Caco-2 (cell line): ENCODE data around the gene TAF15. TPM values are rescaled to one million over a fixed set of nuclear protein-coding genes. Genes with fewer than 3 reads are reported as not detected.

Source experiments
- BruUV-seq: library from RNA; stranded (reverse); fragments of 400-500 nt; replicated peaks from 2 replicates; lab custom pipeline; 2021; lab: Mats Ljungman, UMichigan
- CTCF ChIA-PET: fragments of 300-600 bp; sonication (Branson Sonifier 250); formaldehyde crosslinking; loops from one replicate; lab custom pipeline; 2022; ENCODE audit warnings: antibody characterized with exemption; lab: Charles Lee
- POLR2A ChIA-PET: fragments of 300-600 bp; sonication (Branson Sonifier 250); formaldehyde crosslinking; loops from one replicate; lab custom pipeline; 2022; ENCODE audit warnings: antibody characterized with exemption; lab: Charles Lee
- DNase-seq, 2 experiments: peaks; one replicate each; pipeline versions ENCODE4 v3.0.0 to v3.0.0-alpha.2; 2020 to 2022
- H3K27me3 ChIP-seq: replicated peaks from 2 replicates; pipeline ENCODE4 v1.6.0; 2011; ENCODE audit warnings: low read length; ENCODE audit not compliant: control insufficient read depth, insufficient read depth
- H3K36me3 ChIP-seq: 2 replicates; pipeline ENCODE4 v1.5.1; 2011; ENCODE audit warnings: low read length; ENCODE audit not compliant: control insufficient read depth, insufficient read depth
- H3K4me1 ChIP-seq: fragments of 250-450 bp; sonication (Bioruptor Pico); 2 replicates; pipeline ENCODE4 v1.5.1; 2020; ENCODE audit warnings: mild to moderate bottlenecking
- H3K4me3 ChIP-seq: 2 replicates; pipeline ENCODE4 v1.5.1; 2011; ENCODE audit warnings: low read depth, mild to moderate bottlenecking, control low read depth, low read length
- H3K9me3 ChIP-seq: fragments of 250-450 bp; sonication (Bioruptor Pico); 2 replicates; pipeline ENCODE4 v1.5.1; 2020; ENCODE audit warnings: mild to moderate bottlenecking, moderate library complexity
- H3K27ac Mint-ChIP-seq: one replicate; pipeline ENCODE4 v1.8.0; 2022; ENCODE audit warnings: mixed read lengths; ENCODE audit not compliant: unreplicated experiment
- H3K27me3 Mint-ChIP-seq: one replicate; pipeline ENCODE4 v1.8.0; 2022; ENCODE audit warnings: mixed read lengths; ENCODE audit not compliant: insufficient read depth, unreplicated experiment
- H3K36me3 Mint-ChIP-seq: one replicate; pipeline ENCODE4 v1.8.0; 2022; ENCODE audit warnings: mild to moderate bottlenecking, mixed read lengths; ENCODE audit not compliant: insufficient read depth, unreplicated experiment
- H3K4me1 Mint-ChIP-seq: one replicate; pipeline ENCODE4 v1.8.0; 2022; ENCODE audit warnings: low read depth, mixed read lengths; ENCODE audit not compliant: unreplicated experiment
- H3K4me3 Mint-ChIP-seq: one replicate; pipeline ENCODE4 v1.8.0; 2022; ENCODE audit warnings: mild to moderate bottlenecking, moderate library complexity, mixed read lengths; ENCODE audit not compliant: unreplicated experiment
- H3K9me3 Mint-ChIP-seq: one replicate; pipeline ENCODE4 v1.8.0; 2022; ENCODE audit warnings: mixed read lengths; ENCODE audit not compliant: unreplicated experiment
- intact Hi-C: fragments of 100-400 bp; cut with micrococcal nuclease; formaldehyde crosslinking; loops from one replicate; pipeline ENCODE4 v1.10.0; 2022; ENCODE audit not compliant: unreplicated experiment
- total RNA-seq: library from RNA; stranded (reverse); gene quantifications from 2 replicates; pipeline ENCODE4 v1.2.3, GENCODE V29; 2022
- TF ChIP-seq, protein P1 (sequence below), 2 experiments: fragments of 200-600 bp in 1 of 2; IDR thresholded peaks; 1 replicate in 1 of 2; 2 replicates in 1 of 2; pipeline versions ENCODE4 v1.5.1 to v1.8.0; 2011 to 2022; ENCODE audit warnings: antibody characterized with exemption in 1 of 2, control low read depth in 1 of 2, inconsistent platforms in 1 of 2, low read depth in 1 of 2, low read length in 1 of 2, mild to moderate bottlenecking in 1 of 2, moderate library complexity in 1 of 2; ENCODE audit not compliant: insufficient read depth in 1 of 2, severe bottlenecking in 1 of 2, unreplicated experiment in 1 of 2

TAF15 gene
- total RNA-seq, 1 experiment from 2014 or later = 350 TPM

DNA sequence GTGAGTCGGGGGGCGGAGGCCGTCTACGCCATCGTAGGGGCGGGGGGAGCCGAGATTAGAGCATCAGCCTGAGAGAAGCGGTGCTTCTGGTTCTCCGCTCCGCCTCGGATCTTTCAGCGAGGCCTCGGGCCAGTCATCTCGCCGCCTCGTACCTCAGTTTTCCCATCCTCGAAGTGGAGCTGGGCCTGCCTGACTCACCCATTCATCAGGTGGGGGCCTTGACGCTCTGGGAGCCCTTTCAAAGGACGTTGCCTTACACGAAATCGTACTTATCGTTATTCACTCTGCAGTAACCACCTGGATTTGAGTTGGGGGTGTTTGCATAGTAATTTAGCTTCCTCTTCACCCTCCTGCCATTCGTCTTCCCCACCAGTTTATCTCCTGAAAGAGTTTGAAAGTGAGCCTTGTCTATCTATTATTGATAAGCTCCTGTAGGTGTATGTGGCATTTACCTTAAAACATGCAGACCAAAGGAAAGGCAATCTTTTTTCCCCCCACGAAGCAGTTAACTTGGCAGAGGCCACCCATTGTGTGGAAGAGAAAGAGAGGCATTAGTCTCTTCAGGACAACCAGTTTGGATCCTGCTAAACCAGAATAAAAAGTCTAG is 674 bp downstream of the TAF15 start:
- no peak for DNase-seq
- Histone ChIP-seq H3K4me1 (peaks cover 12% of the 10 kb centered on the region; the same call in 1 of the 2 replicates), H3K36me3 (no peaks in the 10 kb centered on the region), H3K9me3 (no peaks in the 10 kb centered on the region), H3K27me3 (no peaks in the 10 kb centered on the region), H3K4me3 (peak overlapping the region; percentile 97)
- intact Hi-C loops = loop anchor here (1.0 to 2.0 kb wide), 2 partner anchors 46 to 223 kb away; partner anchors contain the start of gene AP2B1
- H3K9me3 Mint-ChIP-seq = no peaks in the 10 kb centered on the region
- POLR2A ChIA-PET = interaction anchor here (1.0 to 2.5 kb wide), 5 partner anchors 10 to 792 kb away, joined by 3 to 44 read pairs (median 4); partner anchors contain the start of gene MRM1
- H3K27ac Mint-ChIP-seq = peak overlapping the region; percentile 99
- no peaks in the 10 kb centered on the region for H3K27me3 Mint-ChIP-seq
- H3K36me3 Mint-ChIP-seq = peaks cover 47% of the 10 kb centered on the region
- H3K4me1 Mint-ChIP-seq = peaks cover 16% of the 10 kb centered on the region
- CTCF ChIA-PET = interaction anchor here (0.6 to 2.4 kb wide), 7 partner anchors 40 to 295 kb away, joined by 3 to 83 read pairs (median 5); partner anchors contain the start of gene RASL10B
- TF ChIP-seq, protein P1, sequence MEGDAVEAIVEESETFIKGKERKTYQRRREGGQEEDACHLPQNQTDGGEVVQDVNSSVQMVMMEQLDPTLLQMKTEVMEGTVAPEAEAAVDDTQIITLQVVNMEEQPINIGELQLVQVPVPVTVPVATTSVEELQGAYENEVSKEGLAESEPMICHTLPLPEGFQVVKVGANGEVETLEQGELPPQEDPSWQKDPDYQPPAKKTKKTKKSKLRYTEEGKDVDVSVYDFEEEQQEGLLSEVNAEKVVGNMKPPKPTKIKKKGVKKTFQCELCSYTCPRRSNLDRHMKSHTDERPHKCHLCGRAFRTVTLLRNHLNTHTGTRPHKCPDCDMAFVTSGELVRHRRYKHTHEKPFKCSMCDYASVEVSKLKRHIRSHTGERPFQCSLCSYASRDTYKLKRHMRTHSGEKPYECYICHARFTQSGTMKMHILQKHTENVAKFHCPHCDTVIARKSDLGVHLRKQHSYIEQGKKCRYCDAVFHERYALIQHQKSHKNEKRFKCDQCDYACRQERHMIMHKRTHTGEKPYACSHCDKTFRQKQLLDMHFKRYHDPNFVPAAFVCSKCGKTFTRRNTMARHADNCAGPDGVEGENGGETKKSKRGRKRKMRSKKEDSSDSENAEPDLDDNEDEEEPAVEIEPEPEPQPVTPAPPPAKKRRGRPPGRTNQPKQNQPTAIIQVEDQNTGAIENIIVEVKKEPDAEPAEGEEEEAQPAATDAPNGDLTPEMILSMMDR (IDR thresholded peaks at IDR 0.05; ENCODE audit: insufficient read depth in 1 of 2, low read depth in 1 of 2, low read length in 1 of 2, severe bottlenecking in 1 of 2, unreplicated experiment in 1 of 2) = no peak
- no TSS peak for BruUV-seq
- H3K4me3 Mint-ChIP-seq = peak overlapping the region; percentile 92

DNA sequence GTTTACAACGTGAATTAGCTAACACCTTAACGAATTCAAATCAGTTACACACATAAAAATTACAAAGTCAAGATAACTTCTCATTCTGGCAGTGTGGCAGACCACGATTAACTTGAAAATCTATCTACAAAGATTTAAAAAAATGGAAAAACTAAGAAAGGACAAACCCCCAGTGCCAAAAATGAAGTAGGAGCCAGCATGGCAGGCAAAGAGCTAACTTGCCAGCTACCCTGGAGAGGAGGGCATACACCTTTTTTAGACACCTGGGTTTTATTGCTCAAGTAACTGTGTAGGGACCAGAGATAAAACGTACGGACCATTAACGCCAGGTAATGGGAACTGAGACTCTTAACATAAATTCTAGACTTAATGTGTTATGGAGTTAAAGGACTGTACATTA is 2.5 kb downstream of the TAF15 start:
- DNase-seq = no peak
- no peak overlapping the region for H3K27ac Mint-ChIP-seq
- H3K4me3 Mint-ChIP-seq = no peak overlapping the region
- intact Hi-C loops = no loop called here
- ChIA-PET CTCF (interaction anchor here (1.1 kb wide), 1 partner anchor 170 kb away, joined by 3 read pairs; no protein-coding TSS in a partner anchor), POLR2A (interaction anchor here (0.6 kb wide), 1 partner anchor 12 kb away, joined by 7 read pairs; no protein-coding TSS in a partner anchor)
- Histone ChIP-seq H3K36me3 (no peaks in the 10 kb centered on the region), H3K9me3 (no peaks in the 10 kb centered on the region), H3K4me1 (peaks cover 12% of the 10 kb centered on the region; the same call in 1 of the 2 replicates), H3K27me3 (no peaks in the 10 kb centered on the region), H3K4me3 (no peak overlapping the region)
- no peaks in the 10 kb centered on the region for H3K9me3 Mint-ChIP-seq
- no TSS peak for BruUV-seq
- TF ChIP-seq, protein P1 (IDR thresholded peaks at IDR 0.05; ENCODE audit: insufficient read depth in 1 of 2, low read depth in 1 of 2, low read length in 1 of 2, severe bottlenecking in 1 of 2, unreplicated experiment in 1 of 2) = no peak
- H3K4me1 Mint-ChIP-seq = peaks cover 16% of the 10 kb centered on the region
- peaks cover 65% of the 10 kb centered on the region for H3K36me3 Mint-ChIP-seq
- H3K27me3 Mint-ChIP-seq = no peaks in the 10 kb centered on the region

GRCh38 chr17:35812456-35812855 is 3.2 kb downstream of the TAF15 start:
- Mint-ChIP-seq H3K27ac (no peak overlapping the region), H3K4me1 (peaks cover 16% of the 10 kb centered on the region), H3K36me3 (peaks cover 69% of the 10 kb centered on the region), H3K9me3 (no peaks in the 10 kb centered on the region), H3K4me3 (no peak overlapping the region), H3K27me3 (no peaks in the 10 kb centered on the region)
- ChIA-PET POLR2A (interaction anchor here (0.7 kb wide), 1 partner anchor 857 kb away, joined by 8 read pairs; no protein-coding TSS in a partner anchor), CTCF (interaction anchor here (0.7 kb wide), 1 partner anchor 31 kb away, joined by 10 read pairs; no protein-coding TSS in a partner anchor)
- Histone ChIP-seq H3K4me1 (peaks cover 12% of the 10 kb centered on the region; the same call in 1 of the 2 replicates), H3K27me3 (no peaks in the 10 kb centered on the region), H3K9me3 (no peaks in the 10 kb centered on the region), H3K4me3 (no peak overlapping the region), H3K36me3 (0 out of 2 replicates have a peak, but pooled peaks cover 2% of the 10 kb centered on the region)
- TF ChIP-seq, protein P1 (IDR thresholded peaks at IDR 0.05; ENCODE audit: insufficient read depth in 1 of 2, low read depth in 1 of 2, low read length in 1 of 2, severe bottlenecking in 1 of 2, unreplicated experiment in 1 of 2) = no peak
- intact Hi-C loops = no loop called here
- no peak for DNase-seq
- no TSS peak for BruUV-seq
